NCI-H2196 treated with DMSO at 0.1 percent for 48 hours (cell line): ENCODE data around the gene KLHL17.

Experiments used
- DNase-seq: peaks from one replicate; lab custom pipeline; 2025; ENCODE audit not compliant: unreplicated experiment; lab: John Stamatoyannopoulos, UW

KLHL17 gene

GRCh38 chr1:947958-948357, 12.4 kb upstream of the KLHL17 start:
- no peak for DNase-seq

- no peak for DNase-seq
Observed at GRCh38 chr1:950268-950667, 10.1 kb upstream of the KLHL17 start.

- DNase-seq: no peak
Observed at GRCh38 chr1:950881-951280, 9.5 kb upstream of the KLHL17 start.

- no peak for DNase-seq
Observed at GRCh38 chr1:951364-951763, 9.0 kb upstream of the KLHL17 start.

GRCh38 chr1:952201-952600, 8.2 kb upstream of the KLHL17 start:
- no peak for DNase-seq

GRCh38 chr1:952603-953002, 7.8 kb upstream of the KLHL17 start:
- DNase-seq: no peak

GRCh38 chr1:953524-954320, 6.7 kb upstream of the KLHL17 start:
- DNase-seq: no peak

- DNase-seq: no peak
Observed at GRCh38 chr1:954927-955326, 5.5 kb upstream of the KLHL17 start.

- no peak for DNase-seq
Observed at GRCh38 chr1:955474-955873, 4.9 kb upstream of the KLHL17 start.

GRCh38 chr1:956636-957035, 3.7 kb upstream of the KLHL17 start:
- DNase-seq: no peak

- DNase-seq: peak; percentile 60
Observed at GRCh38 chr1:958823-959730, 1.3 kb upstream of the KLHL17 start, which contains the start of gene NOC2L. NOC2L (minus strand) TSS chr1:959256; CDS start chr1:959240, 16 bp downstream.

GRCh38 chr1:959731-960362, 537 bp upstream of the KLHL17 start:
- DNase-seq: no peak

- no peak for DNase-seq
Observed at GRCh38 chr1:961132-961669, 817 bp downstream of the KLHL17 start.

GRCh38 chr1:962381-963300, 2.3 kb downstream of the KLHL17 start:
- DNase-seq: no peak

- DNase-seq: no peak
Observed at GRCh38 chr1:963301-963651, 2.9 kb downstream of the KLHL17 start.

GRCh38 chr1:963746-964525, 3.6 kb downstream of the KLHL17 start:
- DNase-seq: no peak

GRCh38 chr1:964691-965525, 4.5 kb downstream of the KLHL17 start:
- no peak for DNase-seq

- no peak for DNase-seq
Observed at GRCh38 chr1:965526-966134, 5.2 kb downstream of the KLHL17 start.
